IPS-18a (cell line): ENCODE data around the gene SEMA3E.
"Not testable (repeated sequence)": the region's sequence is repeated elsewhere in the genome, so short reads cannot be mapped to it uniquely, and the experiment has no call there.

Source experiments
- H3K27ac ChIP-seq: one replicate; pipeline ENCODE4 v1.5.1; 2013; ENCODE audit warnings: low read length
- H3K27me3 ChIP-seq: one replicate; pipeline ENCODE4 v1.6.1; 2013; ENCODE audit warnings: mild to moderate bottlenecking, low read length; ENCODE audit not compliant: control insufficient read depth, insufficient read depth
- H3K36me3 ChIP-seq: one replicate; pipeline ENCODE4 v1.6.1; 2013; ENCODE audit warnings: low read depth, low read length; ENCODE audit not compliant: control insufficient read depth
- H3K4me1 ChIP-seq: one replicate; pipeline ENCODE4 v1.6.1; 2013; ENCODE audit warnings: low read depth, low read length; ENCODE audit not compliant: control insufficient read depth
- H3K4me3 ChIP-seq: one replicate; pipeline ENCODE4 v1.5.1; 2013; ENCODE audit warnings: low read length
- H3K9ac ChIP-seq: one replicate; pipeline ENCODE4 v1.6.1; 2013; ENCODE audit warnings: mild to moderate bottlenecking, low read length, moderate library complexity
- H3K9me3 ChIP-seq: one replicate; pipeline ENCODE4 v1.6.1; 2013; ENCODE audit warnings: low read depth, low read length; ENCODE audit not compliant: control insufficient read depth

SEMA3E gene

DNA sequence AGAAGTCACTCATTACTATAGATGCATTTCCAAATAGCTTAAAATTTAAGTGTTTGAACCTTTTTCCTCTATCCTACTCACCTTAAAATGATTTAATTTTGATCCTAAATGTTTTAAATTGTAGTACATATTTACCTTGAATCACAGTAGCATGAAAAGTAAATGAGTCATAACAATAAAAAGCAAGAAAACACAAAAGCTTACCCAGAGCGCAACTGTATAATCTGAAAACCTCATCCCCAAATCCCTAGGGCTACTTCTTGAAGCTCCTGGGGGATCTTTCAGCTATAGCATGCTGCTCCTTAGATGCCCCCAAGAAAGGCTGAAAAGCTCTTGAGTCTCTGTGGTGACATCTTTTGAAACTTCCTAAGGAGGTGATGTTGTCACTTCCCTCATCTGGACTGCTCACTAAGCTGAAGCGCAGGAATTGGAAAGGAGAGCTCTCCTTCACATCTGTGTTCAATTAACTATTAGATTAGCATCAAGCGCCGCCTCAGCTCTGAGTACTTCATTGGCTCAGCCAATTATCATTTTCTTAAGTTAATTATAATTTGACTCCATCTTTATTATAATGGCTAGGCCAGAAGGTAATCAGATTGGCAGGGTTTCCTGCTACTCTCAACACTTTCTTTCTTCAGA is 60.2 kb downstream of the SEMA3E start:
- H3K27me3 ChIP-seq = no peaks in the 10 kb centered on the region
- H3K4me1 ChIP-seq = no peaks in the 10 kb centered on the region
- H3K9me3 ChIP-seq = no peaks in the 10 kb centered on the region
- H3K9ac ChIP-seq = no peak overlapping the region
- H3K36me3 ChIP-seq = no peaks in the 10 kb centered on the region
- no peak overlapping the region for H3K27ac ChIP-seq
- H3K4me3 ChIP-seq = no peak overlapping the region

- H3K4me1 ChIP-seq = no peaks in the 10 kb centered on the region
- H3K4me3 ChIP-seq = no peak overlapping the region
- H3K36me3 ChIP-seq = no peaks in the 10 kb centered on the region
- no peaks in the 10 kb centered on the region for H3K27me3 ChIP-seq
- H3K9me3 ChIP-seq = no peaks in the 10 kb centered on the region
- H3K9ac ChIP-seq = no peak overlapping the region
- H3K27ac ChIP-seq = no peak overlapping the region
Observed at GRCh38 chr7:83586281-83586680, 62.7 kb downstream of the SEMA3E start.

- no peak overlapping the region for H3K9ac ChIP-seq
- H3K4me1 ChIP-seq = no peaks in the 10 kb centered on the region
- H3K4me3 ChIP-seq = no peak overlapping the region
- H3K27me3 ChIP-seq = no peaks in the 10 kb centered on the region
- no peaks in the 10 kb centered on the region for H3K9me3 ChIP-seq
- H3K36me3 ChIP-seq = no peaks in the 10 kb centered on the region
- H3K27ac ChIP-seq = no peak overlapping the region
Observed at GRCh38 chr7:83581667-83582435, 67.1 kb downstream of the SEMA3E start.

DNA sequence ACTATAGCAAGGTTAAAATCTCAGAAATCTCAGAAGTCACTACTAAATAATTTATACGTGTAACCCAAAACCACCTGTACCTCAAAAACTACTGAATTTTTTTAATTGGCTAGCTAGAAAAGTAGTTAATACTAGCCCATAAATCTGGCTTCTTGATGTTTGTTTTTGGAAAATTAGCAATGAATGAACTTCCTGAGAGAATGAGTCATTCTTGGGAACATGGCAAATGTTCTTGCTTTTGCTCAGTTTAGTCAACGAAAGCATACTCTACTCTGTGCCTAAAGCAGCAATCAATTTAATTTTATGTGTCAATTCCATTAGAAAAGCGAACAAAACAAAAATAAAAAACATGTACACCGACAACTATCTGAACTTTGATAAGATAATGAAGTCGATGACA is 69.2 kb downstream of the SEMA3E start:
- H3K9me3 ChIP-seq = no peaks in the 10 kb centered on the region

DNA sequence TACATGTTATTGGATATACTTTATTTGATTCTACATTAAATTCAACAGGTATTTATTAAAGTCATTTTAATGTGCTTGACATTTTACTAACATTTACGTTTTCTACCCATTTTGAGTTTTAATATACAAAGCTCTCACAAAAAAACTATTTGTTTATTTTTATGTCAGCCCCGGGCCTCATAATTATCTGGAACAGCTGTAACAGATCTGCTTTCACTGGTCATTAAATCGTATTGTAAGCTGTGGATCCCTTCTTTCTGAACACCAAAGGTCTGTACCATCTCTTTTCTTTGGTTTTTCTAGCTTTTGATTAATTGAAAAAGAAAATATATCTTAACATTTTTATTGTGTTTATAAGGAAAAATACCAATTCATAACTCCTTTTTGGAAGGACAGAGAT is 73.5 kb downstream of the SEMA3E start:
- Histone ChIP-seq H3K27ac (no peak overlapping the region), H3K27me3 (no peaks in the 10 kb centered on the region), H3K4me3 (no peak overlapping the region), H3K4me1 (no peaks in the 10 kb centered on the region), H3K9me3 (no peaks in the 10 kb centered on the region), H3K9ac (no peak overlapping the region), H3K36me3 (no peaks in the 10 kb centered on the region)

More for the DNA sequence above, 69.2 kb downstream of the SEMA3E start:
- H3K36me3 ChIP-seq = no peaks in the 10 kb centered on the region
- H3K4me3 ChIP-seq = no peak overlapping the region
- H3K9ac ChIP-seq = no peak overlapping the region
- no peaks in the 10 kb centered on the region for H3K4me1 ChIP-seq
- no peak overlapping the region for H3K27ac ChIP-seq
- H3K27me3 ChIP-seq = no peaks in the 10 kb centered on the region

DNA sequence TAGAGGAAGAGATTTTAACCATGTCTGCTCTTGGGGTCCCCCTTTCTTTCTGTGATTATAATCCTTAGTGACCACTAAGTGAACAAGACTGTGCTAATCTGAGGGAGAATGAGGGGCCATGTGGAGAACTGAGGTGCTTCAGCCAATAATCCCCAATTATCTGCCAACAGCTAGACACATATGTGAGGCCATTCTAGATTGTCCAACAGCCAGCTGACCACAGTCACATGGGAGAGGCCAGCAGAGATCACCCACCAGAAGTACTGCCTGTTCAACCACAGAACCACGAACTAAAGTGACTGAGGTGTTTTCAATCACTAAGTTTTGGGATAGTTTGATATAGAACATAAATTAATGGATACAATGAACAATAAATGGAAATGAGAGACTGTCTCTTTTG is 74.3 kb downstream of the SEMA3E start:
- Histone ChIP-seq H3K4me3 (no peak overlapping the region), H3K27me3 (no peaks in the 10 kb centered on the region), H3K27ac (no peak overlapping the region), H3K36me3 (no peaks in the 10 kb centered on the region), H3K4me1 (no peaks in the 10 kb centered on the region), H3K9ac (no peak overlapping the region), H3K9me3 (no peaks in the 10 kb centered on the region)

DNA sequence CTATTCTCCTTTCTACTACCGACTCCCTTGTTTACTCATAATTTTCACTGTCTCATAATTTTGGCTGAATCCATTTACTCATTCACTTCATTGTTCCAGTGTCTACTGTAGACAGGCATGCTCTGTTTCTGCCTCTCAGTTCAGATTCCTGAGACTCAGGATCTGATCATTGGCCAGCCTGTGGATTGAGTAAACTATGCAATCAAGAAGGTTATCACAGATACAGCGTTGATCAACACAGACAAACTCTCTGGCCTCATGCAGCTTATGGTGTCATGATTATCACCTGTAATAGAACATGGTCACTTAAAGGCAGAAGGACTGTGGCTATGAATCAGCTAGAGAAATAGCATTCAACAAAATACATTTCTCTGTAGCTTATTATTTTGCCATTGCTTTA is 86.0 kb downstream of the SEMA3E start:
- no peaks in the 10 kb centered on the region for H3K4me1 ChIP-seq
- H3K9me3 ChIP-seq = no peaks in the 10 kb centered on the region
- no peak overlapping the region for H3K4me3 ChIP-seq
- H3K27me3 ChIP-seq = no peaks in the 10 kb centered on the region
- H3K27ac ChIP-seq = no peak overlapping the region
- no peaks in the 10 kb centered on the region for H3K36me3 ChIP-seq
- no peak overlapping the region for H3K9ac ChIP-seq

- no peaks in the 10 kb centered on the region for H3K9me3 ChIP-seq
- H3K27ac ChIP-seq = no peak overlapping the region
- H3K9ac ChIP-seq = no peak overlapping the region
- H3K4me3 ChIP-seq = no peak overlapping the region
- no peaks in the 10 kb centered on the region for H3K36me3 ChIP-seq
- H3K27me3 ChIP-seq = no peaks in the 10 kb centered on the region
- H3K4me1 ChIP-seq = no peaks in the 10 kb centered on the region
Observed at GRCh38 chr7:83562289-83562688, 86.7 kb downstream of the SEMA3E start.

DNA sequence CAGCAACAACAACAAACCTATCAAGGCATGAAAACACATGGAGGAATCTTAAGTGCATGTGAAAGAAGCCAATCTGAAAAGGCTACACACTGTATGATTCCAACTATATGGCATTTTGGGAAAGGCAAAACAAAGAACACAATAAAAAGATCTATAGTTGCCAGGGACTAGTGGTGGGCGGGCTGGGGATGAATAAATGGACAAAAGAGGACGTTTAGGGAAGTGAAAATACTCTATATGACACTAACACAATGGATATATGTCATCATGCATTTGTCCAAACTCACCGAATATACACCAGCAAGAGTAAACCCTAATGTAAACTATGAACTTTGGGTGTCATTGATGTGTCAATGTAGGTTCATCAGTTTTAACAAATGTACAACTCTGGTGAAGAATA is 89.1 kb downstream of the SEMA3E start:
- no peak overlapping the region for H3K27ac ChIP-seq
- H3K27me3 ChIP-seq = no peaks in the 10 kb centered on the region
- no peaks in the 10 kb centered on the region for H3K4me1 ChIP-seq
- no peaks in the 10 kb centered on the region for H3K9me3 ChIP-seq
- no peak overlapping the region for H3K4me3 ChIP-seq
- no peak overlapping the region for H3K9ac ChIP-seq
- no peaks in the 10 kb centered on the region for H3K36me3 ChIP-seq

DNA sequence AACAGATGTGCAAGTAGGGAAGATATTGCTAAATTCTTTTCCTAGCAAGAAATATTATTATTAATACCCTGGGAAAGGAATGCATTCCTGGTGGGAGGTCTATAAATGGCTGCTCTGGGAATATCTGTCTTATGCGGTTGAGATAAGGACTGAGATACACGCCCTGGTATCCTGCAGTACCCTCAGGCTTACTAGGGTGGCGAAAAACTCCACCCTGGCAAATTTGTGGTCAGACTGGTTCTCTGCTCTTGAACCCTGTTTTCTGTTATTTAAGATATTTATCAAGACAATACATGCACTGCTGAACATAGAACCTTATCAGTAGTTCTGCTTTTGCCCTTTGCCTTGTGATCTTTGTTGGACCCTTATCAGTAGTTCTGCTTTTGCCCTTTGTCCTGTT is 96.4 kb downstream of the SEMA3E start:
- H3K4me1 ChIP-seq, H3K27me3 ChIP-seq, H3K36me3 ChIP-seq, H3K4me3 ChIP-seq, H3K9me3 ChIP-seq, H3K27ac ChIP-seq, H3K9ac ChIP-seq: not testable (repeated sequence)

DNA sequence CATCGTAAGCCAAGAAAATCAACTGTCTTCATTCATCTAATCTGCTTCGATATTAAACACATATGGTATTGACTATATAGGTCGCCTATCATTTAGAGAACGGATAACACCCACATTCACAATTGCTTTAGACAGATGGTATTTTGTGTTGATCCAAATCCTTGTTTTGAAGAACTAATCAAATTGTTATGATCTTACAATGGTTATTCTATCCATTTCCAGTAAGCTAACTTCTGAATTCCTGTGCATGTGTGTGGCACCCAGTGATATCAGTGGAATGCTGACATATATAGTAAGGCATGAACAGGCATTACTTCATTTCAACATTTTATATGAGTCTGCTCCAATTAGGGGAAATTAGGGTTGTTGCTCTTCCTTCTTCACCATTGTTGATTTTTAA is 98.8 kb downstream of the SEMA3E start:
- Histone ChIP-seq H3K27me3 (no peaks in the 10 kb centered on the region), H3K4me1 (no peaks in the 10 kb centered on the region), H3K4me3 (no peak overlapping the region), H3K9me3 (no peaks in the 10 kb centered on the region), H3K36me3 (no peaks in the 10 kb centered on the region), H3K27ac (no peak overlapping the region), H3K9ac (no peak overlapping the region)

GRCh38 chr7:83548250-83548649 is 100.7 kb downstream of the SEMA3E start:
- Histone ChIP-seq H3K4me3 (no peak overlapping the region), H3K36me3 (no peaks in the 10 kb centered on the region), H3K9ac (no peak overlapping the region), H3K4me1 (no peaks in the 10 kb centered on the region), H3K27ac (no peak overlapping the region), H3K9me3 (no peaks in the 10 kb centered on the region), H3K27me3 (no peaks in the 10 kb centered on the region)
